ENCODE measurements around the gene NOP53.
"Not testable (repeated sequence)": the region's sequence is repeated elsewhere in the genome, so short reads cannot be mapped to it uniquely, and the experiment has no call there.

The NOP53 gene

GRCh38 chr19:47704656-47705055 lies 40.7 kb upstream of the NOP53 start:
- no peak for FAIRE-seq

GRCh38 chr19:47707135-47707925 lies 38.0 kb upstream of the NOP53 start:
- peak; percentile 61 for DNase-seq (ENCODE audit: insufficient read length)
- FAIRE-seq = peak; percentile 94
- no peak for TF ChIP-seq TAF1 (IDR thresholded peaks at IDR 0.05; ENCODE audit: borderline replicate concordance, low read depth, low read length)
- TF ChIP-seq POLR2AphosphoS5 (IDR thresholded peaks at IDR 0.05; ENCODE audit: low read depth, low read length) = no peak
- no peak for TF ChIP-seq POLR2A (IDR thresholded peaks at IDR 0.05; ENCODE audit: low read depth, low read length)

More at GRCh38 chr19:47704656-47705055, 40.7 kb upstream of the NOP53 start:
- no peak for DNase-seq (ENCODE audit: insufficient read length)
- TF ChIP-seq POLR2AphosphoS5 (IDR thresholded peaks at IDR 0.05; ENCODE audit: low read depth, low read length) = no peak
- no peak for TF ChIP-seq TAF1 (IDR thresholded peaks at IDR 0.05; ENCODE audit: borderline replicate concordance, low read depth, low read length)
- no peak for TF ChIP-seq POLR2A (IDR thresholded peaks at IDR 0.05; ENCODE audit: low read depth, low read length)

GRCh38 chr19:47711652-47712242 lies 33.6 kb upstream of the NOP53 start:
- no peak for FAIRE-seq
- no peak for DNase-seq (ENCODE audit: insufficient read length)
- TF ChIP-seq POLR2AphosphoS5 (IDR thresholded peaks at IDR 0.05; ENCODE audit: low read depth, low read length) (no peak), POLR2A (IDR thresholded peaks at IDR 0.05; ENCODE audit: low read depth, low read length) (no peak), TAF1 (IDR thresholded peaks at IDR 0.05; ENCODE audit: borderline replicate concordance, low read depth, low read length) (no peak)

- no peak for DNase-seq (ENCODE audit: insufficient read length)
- no peak for FAIRE-seq
Observed at GRCh38 chr19:47713046-47714021, 32.0 kb upstream of the NOP53 start, which contains the start of gene EHD2. Gene EHD2 (plus strand): TSS chr19:47713422. CDS start chr19:47716613, 3,191 bp downstream.

GRCh38 chr19:47714339-47714738 lies 31.0 kb upstream of the NOP53 start:
- TF ChIP-seq TAF1 (IDR thresholded peaks at IDR 0.05; ENCODE audit: borderline replicate concordance, low read depth, low read length) (no peak), POLR2A (IDR thresholded peaks at IDR 0.05; ENCODE audit: low read depth, low read length) (no peak), POLR2AphosphoS5 (IDR thresholded peaks at IDR 0.05; ENCODE audit: low read depth, low read length) (no peak)
- DNase-seq (ENCODE audit: insufficient read length) (no peak), FAIRE-seq (no peak)

More at GRCh38 chr19:47713046-47714021, 32.0 kb upstream of the NOP53 start, which contains the start of gene EHD2:
- TF ChIP-seq TAF1 (IDR thresholded peaks at IDR 0.05; ENCODE audit: borderline replicate concordance, low read depth, low read length) (no peak), POLR2A (IDR thresholded peaks at IDR 0.05; ENCODE audit: low read depth, low read length) (no peak), POLR2AphosphoS5 (IDR thresholded peaks at IDR 0.05; ENCODE audit: low read depth, low read length) (no peak)

- not testable (repeated sequence) for DNase-seq (ENCODE audit: insufficient read length); FAIRE-seq
Observed at GRCh38 chr19:47714855-47715254, 30.5 kb upstream of the NOP53 start.

GRCh38 chr19:47716270-47716937 lies 28.9 kb upstream of the NOP53 start:
- FAIRE-seq (no peak), DNase-seq (ENCODE audit: insufficient read length) (no peak)
- TF ChIP-seq POLR2AphosphoS5 (IDR thresholded peaks at IDR 0.05; ENCODE audit: low read depth, low read length) (no peak), POLR2A (IDR thresholded peaks at IDR 0.05; ENCODE audit: low read depth, low read length) (no peak), TAF1 (IDR thresholded peaks at IDR 0.05; ENCODE audit: borderline replicate concordance, low read depth, low read length) (no peak)

- DNase-seq (ENCODE audit: insufficient read length); FAIRE-seq: not testable (repeated sequence)
Observed at GRCh38 chr19:47718415-47719046, 26.8 kb upstream of the NOP53 start.

- no peak for TF ChIP-seq POLR2A (IDR thresholded peaks at IDR 0.05; ENCODE audit: low read depth, low read length)
- TF ChIP-seq POLR2AphosphoS5 (IDR thresholded peaks at IDR 0.05; ENCODE audit: low read depth, low read length) = no peak
- no peak for TF ChIP-seq TAF1 (IDR thresholded peaks at IDR 0.05; ENCODE audit: borderline replicate concordance, low read depth, low read length)
- no peak for FAIRE-seq
- DNase-seq (ENCODE audit: insufficient read length) = no peak
Observed at GRCh38 chr19:47719047-47719859, 26.1 kb upstream of the NOP53 start.
